Adrenal gland (tissue), 12 donors: ENCODE measurements around the gene CGN. TPM values are rescaled to one million over a fixed set of nuclear protein-coding genes. Genes with fewer than 3 reads are reported as not detected.

ENCODE experiments used
- DNase-seq, 7 donors: peaks; one replicate each; pipeline ENCODE4 v3.0.0-alpha.2; 2019 to 2020
- H3K27ac ChIP-seq, 5 donors: fragments of 200-600 bp; sonication (generic) in 4 of 5; 1 replicate in 3 of 5; 2 replicates in 2 of 5; pipeline versions ENCODE4 v1.5.1 to v1.8.0; 2016 to 2020; ENCODE audit warnings: mild to moderate bottlenecking in 1 of 5
- H3K27me3 ChIP-seq: fragments of 200-600 bp; 2 replicates; pipeline ENCODE4 v1.8.0; 2021
- H3K36me3 ChIP-seq, 2 donors: fragments of 200-600 bp; replicated peaks in 1 of 2; 1 replicate in 1 of 2; 2 replicates in 1 of 2; pipeline versions ENCODE4 v1.5.1 to v1.8.0; 2018 to 2022
- H3K4me1 ChIP-seq, 2 donors: fragments of 200-600 bp; replicated peaks in 1 of 2; 1 replicate in 1 of 2; 2 replicates in 1 of 2; pipeline versions ENCODE4 v1.5.1 to v1.8.0; 2018 to 2021
- H3K4me3 ChIP-seq, 4 donors: fragments of 200-600 bp; sonication (generic) in 3 of 4; one replicate each; pipeline ENCODE4 v1.5.1; 2016 to 2018
- H3K9me3 ChIP-seq, 3 donors: fragments of 200-600 bp; sonication (generic) in 1 of 3; replicated peaks in 1 of 3; 1 replicate in 2 of 3; 2 replicates in 1 of 3; pipeline versions ENCODE4 v1.5.1 to v1.8.0; 2016 to 2021
- CTCF ChIP-seq, 6 experiments: fragments of 450-650 bp in 4 of 6; fragments of 200-600 bp in 2 of 6; sonication (generic) in 1 of 6; IDR thresholded peaks; 1 replicate in 5 of 6; 2 replicates in 1 of 6; pipeline versions ENCODE4 v1.5.1 to v1.8.0; 2016 to 2021; ENCODE audit warnings: antibody characterized with exemption in 6 of 6, mild to moderate bottlenecking in 2 of 6, moderate library complexity in 1 of 6
- POLR2A ChIP-seq, 2 donors: fragments of 450-650 bp; IDR thresholded peaks; one replicate each; pipeline ENCODE4 v1.6.1; 2017; ENCODE audit warnings: antibody characterized with exemption in 2 of 2, mild to moderate bottlenecking in 2 of 2, moderate library complexity in 1 of 2
- WGBS, 4 donors: extraction: QIAGEN DNeasy Blood & Tissue Kit in 2 of 4; methylation state at CpG; one replicate each; pipeline versions ENCODE4 v1.1.5 to v1.1.7; 2013 to 2017; 5-methylcytosine and 5-hydroxymethylcytosine counted together
- intact Hi-C, 2 donors: fragments of 100-400 bp; cut with DNase I; formaldehyde crosslinking; loops; one replicate each; pipeline versions ENCODE4 v1.14.1 to v1.15.0; 2022 to 2023
- polyA plus RNA-seq, 3 donors: library from polyadenylated mRNA; stranded (reverse); fragments of 200-250 nt in 2 of 3; fragments of 350-450 nt in 1 of 3; fragmentation: Illumina TruSeq in 1 of 3; extraction: RNeasy Lipid Tissue Mini Kit (QIAGEN cat#74804) in 1 of 3; gene quantifications; one replicate each; pipeline ENCODE4 v1.2.3, GENCODE V29; 2013 to 2014
- total RNA-seq, 9 donors: library from RNA; depleted of rRNA in 4 of 9; stranded (reverse); fragments of >200 nt in 4 of 9; fragments of 120-200 nt in 1 of 9; fragmentation: NEBNext Ultra II Directional in 1 of 9; extraction: Animal tissue kit (Norgen Biotek cat#: 25700) in 1 of 9; gene quantifications; one replicate each; pipeline versions ENCODE4 v1.1.0 to v1.2.4, GENCODE V29; 2013 to 2023
- donor health status: healthy with polysubstance abuse.
- donor health status: Bipolar disorder and iron deficiency.
- donor health status: DM: yes; HTN: yes; CAD: no.
- donor health status: DM: no; HTN: no; CAD: no.
- donor health status: DM: no; HTN: no; CAD: no.
- donor health status: DM: yes; HTN: yes; CAD: no.

The CGN gene
- total and polyA plus RNA-seq, 12 donors, result 0.06 to 5.8 (median 0.82) TPM

GRCh38 chr1:151509350-151510019 lies 1.7 kb upstream of the CGN start:
- TF ChIP-seq CTCF (IDR thresholded peaks at IDR 0.05) (no peak), POLR2A (IDR thresholded peaks at IDR 0.05) (no peak)
- H3K27me3 ChIP-seq, result no peaks in the 10 kb centered on the region
- intact Hi-C loops, result no loop called here
- H3K9me3 ChIP-seq, result no peaks in the 10 kb centered on the region
- peaks cover 0 to 18% of the 10 kb centered on the region in 2 donors for H3K4me1 ChIP-seq
- no peak for DNase-seq
- WGBS, 4 donors, result 92 to 95% (median 93%) methylated on average over 15 of the region's 15 CpGs
- H3K27ac ChIP-seq, result no peak overlapping the region
- no peaks in the 10 kb centered on the region for H3K36me3 ChIP-seq
- no peak overlapping the region for H3K4me3 ChIP-seq

GRCh38 chr1:151510020-151510405 lies 1.2 kb upstream of the CGN start:
- no peak for DNase-seq
- H3K36me3 ChIP-seq, result no peaks in the 10 kb centered on the region
- no peak overlapping the region for H3K27ac ChIP-seq
- H3K4me3 ChIP-seq, result no peak overlapping the region
- whole genome bisulfite sequencing, 4 donors, result 55 to 84% (median 63%) methylated on average over 8 to 9 of the region's 9 CpGs
- H3K27me3 ChIP-seq, result no peaks in the 10 kb centered on the region
- H3K9me3 ChIP-seq, result no peaks in the 10 kb centered on the region
- intact Hi-C loops, result no loop called here
- H3K4me1 ChIP-seq, result peaks cover 0 to 18% of the 10 kb centered on the region in 2 donors
- TF ChIP-seq CTCF (IDR thresholded peaks at IDR 0.05), result no peak
- no peak for TF ChIP-seq POLR2A (IDR thresholded peaks at IDR 0.05)

GRCh38 chr1:151510614-151510956 lies 602 bp upstream of the CGN start:
- Histone ChIP-seq H3K9me3 (no peaks in the 10 kb centered on the region), H3K27me3 (no peaks in the 10 kb centered on the region), H3K4me1 (peaks cover 0 to 18% of the 10 kb centered on the region in 2 donors), H3K27ac (peak overlapping the region in 2 of 5 donors; percentile 19 to 71), H3K4me3 (peak overlapping the region in 2 of 4 donors; percentile 33 to 71), H3K36me3 (no peaks in the 10 kb centered on the region)
- TF ChIP-seq POLR2A (IDR thresholded peaks at IDR 0.05) (no peak), CTCF (IDR thresholded peaks at IDR 0.05) (no peak)
- DNase-seq, result no peak
- 8 to 12% (median 9%) methylated on average over 10 of the region's 10 CpGs for WGBS, 4 donors
- intact Hi-C loops, result no loop called here

GRCh38 chr1:151511636-151512215 lies 539 bp downstream of the CGN start:
- TF ChIP-seq POLR2A (IDR thresholded peaks at IDR 0.05) (no peak), CTCF (IDR thresholded peaks at IDR 0.05) (no peak)
- Histone ChIP-seq H3K4me3 (peak overlapping the region in 2 of 4 donors; percentile 33 to 71), H3K36me3 (no peaks in the 10 kb centered on the region), H3K4me1 (peaks cover 0 to 18% of the 10 kb centered on the region in 2 donors), H3K27ac (peak overlapping the region in 2 of 5 donors; percentile 19 to 71), H3K27me3 (no peaks in the 10 kb centered on the region), H3K9me3 (no peaks in the 10 kb centered on the region)
- 0 to 3% (median 1%) methylated on average over 15 to 23 of the region's 23 CpGs for WGBS, 4 donors
- intact Hi-C loops, result no loop called here
- peak in 6 of 7 donors; percentile 33 to 74 (median 60) for DNase-seq
